Panc1 (cell line): ENCODE data around the gene NOS1AP. TPM values are rescaled to one million over a fixed set of nuclear protein-coding genes. Genes with fewer than 3 reads are reported as not detected.

Source experiments
- ATAC-seq: fragments of 200-7000 bp; cut with Tn5 transposase; 2 replicates; pipeline ENCODE4 v1.9.1; 2020; ENCODE audit warnings: mild to moderate bottlenecking, moderate library complexity
- BruUV-seq: library from RNA; stranded (reverse); fragments of 400-500 nt; replicated peaks from 2 replicates; lab custom pipeline; 2021; lab: Mats Ljungman, UMichigan
- CTCF ChIA-PET: fragments of 300-600 bp; sonication (Branson Sonifier 250); formaldehyde crosslinking; loops from one replicate; lab custom pipeline; 2022; ENCODE audit warnings: antibody characterized with exemption; lab: Charles Lee
- POLR2A ChIA-PET: fragments of 300-600 bp; sonication (Branson Sonifier 250); formaldehyde crosslinking; loops from one replicate; lab custom pipeline; 2022; ENCODE audit warnings: antibody characterized with exemption; lab: Charles Lee
- DNase-seq: peaks from one replicate; pipeline ENCODE4 v3.0.0-alpha.2; 2010; ENCODE audit warnings: low read depth, low spot score
- H3K27ac ChIP-seq: 2 replicates; pipeline ENCODE4 v1.5.1; 2011; ENCODE audit warnings: mild to moderate bottlenecking, low read length, inconsistent platforms
- H3K27me3 ChIP-seq: fragments of 200-500 bp; sonication (Bioruptor generic); 2 replicates; pipeline ENCODE4 v1.6.0; 2014; ENCODE audit warnings: low read length, inconsistent platforms; ENCODE audit not compliant: control insufficient read depth, insufficient read depth
- H3K36me3 ChIP-seq: fragments of 200-500 bp; sonication (Bioruptor generic); 2 replicates; pipeline ENCODE4 v1.5.1; 2014; ENCODE audit warnings: inconsistent platforms, mild to moderate bottlenecking, low read length, moderate library complexity; ENCODE audit not compliant: control insufficient read depth, insufficient read depth
- H3K4me1 ChIP-seq: 2 replicates; pipeline ENCODE4 v1.5.1; 2011; ENCODE audit warnings: inconsistent platforms, mild to moderate bottlenecking, low read length, moderate library complexity; ENCODE audit not compliant: control insufficient read depth, insufficient read depth
- H3K4me3 ChIP-seq, 2 experiments: 2 replicates each; pipeline ENCODE4 v1.5.1; 2011 to 2012; ENCODE audit warnings: low read depth in 2 of 2, low read length in 2 of 2, mild to moderate bottlenecking in 2 of 2, inconsistent platforms in 1 of 2, moderate library complexity in 1 of 2
- H3K9me3 ChIP-seq: fragments of 200-500 bp; sonication (Bioruptor generic); 2 replicates; pipeline ENCODE4 v1.5.1; 2014; ENCODE audit warnings: low read depth, mild to moderate bottlenecking, inconsistent platforms, low read length, moderate library complexity; ENCODE audit not compliant: control insufficient read depth, insufficient read depth
- CTCF ChIP-seq: fragments of 450-650 bp; IDR thresholded peaks from 2 replicates; pipeline ENCODE4 v1.5.1; 2017; ENCODE audit warnings: mild to moderate bottlenecking
- POLR2AphosphoS5 ChIP-seq: IDR thresholded peaks from 2 replicates; pipeline ENCODE4 v1.6.1; 2012; ENCODE audit warnings: mild to moderate bottlenecking, low read depth, low read length, moderate library complexity
- SIN3A ChIP-seq: IDR thresholded peaks from 2 replicates; pipeline ENCODE4 v1.6.1; 2012; ENCODE audit warnings: low read depth, mild to moderate bottlenecking, low read length, moderate library complexity, borderline replicate concordance; ENCODE audit not compliant: insufficient read depth
- TCF7L2 ChIP-seq: IDR thresholded peaks from 2 replicates; pipeline ENCODE4 v1.6.1; 2011; ENCODE audit warnings: mild to moderate bottlenecking, low read depth, low read length, inconsistent platforms
- in situ Hi-C: cut with HindIII; loops from 2 replicates; pipeline ENCODE4 v1.10.0; 2016; ENCODE audit warnings: low sequenced_read_pairs, low pct_unique_long_range_greater_than_20kb
- intact Hi-C: fragments of 100-400 bp; cut with micrococcal nuclease; formaldehyde crosslinking; loops from one replicate; pipeline ENCODE4 v1.10.0; 2022; ENCODE audit not compliant: unreplicated experiment
- total RNA-seq: library from RNA; stranded (reverse); gene quantifications from one replicate; pipeline ENCODE4 v1.2.1, GENCODE V29; 2021; ENCODE audit not compliant: unreplicated experiment
- TF ChIP-seq, protein P1 (sequence below), 2 experiments: IDR thresholded peaks; 2 replicates each; pipeline ENCODE4 v1.6.1; 2011 to 2012; ENCODE audit warnings: low read depth in 2 of 2, control low read depth in 1 of 2, low read length in 1 of 2, mild to moderate bottlenecking in 1 of 2, moderate library complexity in 1 of 2; ENCODE audit not compliant: insufficient read depth in 1 of 2

Gene NOS1AP
- total RNA-seq, 1 experiment from 2014 or later: 27.9 TPM

- CTCF ChIA-PET: no interaction called here
- no peak for TF ChIP-seq CTCF
- no peak for TF ChIP-seq TCF7L2
- TF ChIP-seq SIN3A: no peak
- TF ChIP-seq, protein P1, sequence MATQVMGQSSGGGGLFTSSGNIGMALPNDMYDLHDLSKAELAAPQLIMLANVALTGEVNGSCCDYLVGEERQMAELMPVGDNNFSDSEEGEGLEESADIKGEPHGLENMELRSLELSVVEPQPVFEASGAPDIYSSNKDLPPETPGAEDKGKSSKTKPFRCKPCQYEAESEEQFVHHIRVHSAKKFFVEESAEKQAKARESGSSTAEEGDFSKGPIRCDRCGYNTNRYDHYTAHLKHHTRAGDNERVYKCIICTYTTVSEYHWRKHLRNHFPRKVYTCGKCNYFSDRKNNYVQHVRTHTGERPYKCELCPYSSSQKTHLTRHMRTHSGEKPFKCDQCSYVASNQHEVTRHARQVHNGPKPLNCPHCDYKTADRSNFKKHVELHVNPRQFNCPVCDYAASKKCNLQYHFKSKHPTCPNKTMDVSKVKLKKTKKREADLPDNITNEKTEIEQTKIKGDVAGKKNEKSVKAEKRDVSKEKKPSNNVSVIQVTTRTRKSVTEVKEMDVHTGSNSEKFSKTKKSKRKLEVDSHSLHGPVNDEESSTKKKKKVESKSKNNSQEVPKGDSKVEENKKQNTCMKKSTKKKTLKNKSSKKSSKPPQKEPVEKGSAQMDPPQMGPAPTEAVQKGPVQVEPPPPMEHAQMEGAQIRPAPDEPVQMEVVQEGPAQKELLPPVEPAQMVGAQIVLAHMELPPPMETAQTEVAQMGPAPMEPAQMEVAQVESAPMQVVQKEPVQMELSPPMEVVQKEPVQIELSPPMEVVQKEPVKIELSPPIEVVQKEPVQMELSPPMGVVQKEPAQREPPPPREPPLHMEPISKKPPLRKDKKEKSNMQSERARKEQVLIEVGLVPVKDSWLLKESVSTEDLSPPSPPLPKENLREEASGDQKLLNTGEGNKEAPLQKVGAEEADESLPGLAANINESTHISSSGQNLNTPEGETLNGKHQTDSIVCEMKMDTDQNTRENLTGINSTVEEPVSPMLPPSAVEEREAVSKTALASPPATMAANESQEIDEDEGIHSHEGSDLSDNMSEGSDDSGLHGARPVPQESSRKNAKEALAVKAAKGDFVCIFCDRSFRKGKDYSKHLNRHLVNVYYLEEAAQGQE (IDR thresholded peaks at IDR 0.05; ENCODE audit: insufficient read depth in 1 of 2, low read depth in 2 of 2, low read length in 1 of 2): no peak
- no peak for TF ChIP-seq POLR2AphosphoS5
- DNase-seq (no peak), ATAC-seq (no peak)
- Histone ChIP-seq H3K4me1 (peaks cover 5% of the 10 kb centered on the region; the same call in 1 of the 2 replicates), H3K9me3 (no peaks in the 10 kb centered on the region), H3K27me3 (peaks cover 6% of the 10 kb centered on the region; the same call in 1 of the 2 replicates), H3K36me3 (no peaks in the 10 kb centered on the region), H3K27ac (no peak overlapping the region), H3K4me3 (no peak overlapping the region)
- BruUV-seq: no TSS peak
- intact Hi-C loops (no loop called here), in situ Hi-C loops (no loop called here)
- POLR2A ChIA-PET: no interaction called here
These were observed 38.7 kb upstream of the NOS1AP start for GRCh38 chr1:162030759-162031280.

DNA sequence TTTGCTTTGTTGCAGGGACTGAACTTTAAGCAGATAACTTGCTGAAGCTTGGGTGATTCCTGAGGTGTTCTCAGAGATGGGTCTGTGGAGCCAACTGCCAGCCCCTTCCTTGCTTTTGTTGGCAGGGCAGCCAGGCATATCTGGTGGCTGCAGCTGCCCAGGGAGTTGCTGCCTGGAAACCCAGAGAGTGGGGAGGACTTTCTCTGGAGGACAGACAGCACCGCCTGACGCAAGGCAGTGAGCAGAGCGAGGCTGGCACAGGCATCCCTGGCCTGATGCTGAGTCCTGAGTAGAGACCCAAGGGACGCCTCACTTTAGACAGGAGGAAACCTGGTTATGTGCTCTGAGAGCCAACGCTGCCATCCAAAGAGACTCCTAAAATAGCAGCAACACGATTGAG lies 36.1 kb upstream of the NOS1AP start:
- DNase-seq: no peak
- H3K27me3 ChIP-seq: peaks cover 6% of the 10 kb centered on the region; the same call in 1 of the 2 replicates

More for the DNA sequence above, 36.1 kb upstream of the NOS1AP start:
- no TSS peak for BruUV-seq
- POLR2A ChIA-PET: no interaction called here
- TF ChIP-seq CTCF: no peak
- no peak for ATAC-seq
- Histone ChIP-seq H3K4me3 (no peak overlapping the region), H3K36me3 (no peaks in the 10 kb centered on the region), H3K27ac (no peak overlapping the region), H3K9me3 (no peaks in the 10 kb centered on the region), H3K4me1 (peaks cover 5% of the 10 kb centered on the region; the same call in 1 of the 2 replicates)
- intact Hi-C loops: no loop called here
- CTCF ChIA-PET: no interaction called here
- in situ Hi-C loops: no loop called here
